Kidney glomerular epithelial cell (primary cell): ENCODE measurements around the gene SPA17.

Experiments used
- DNase-seq: peaks from one replicate; lab custom pipeline; 2025; lab: John Stamatoyannopoulos, UW

The SPA17 gene

GRCh38 chr11:124662106-124662505 lies 11.6 kb upstream of the SPA17 start:
- no peak for DNase-seq

GRCh38 chr11:124663861-124664260 lies 9.8 kb upstream of the SPA17 start:
- no peak for DNase-seq

- DNase-seq = no peak
Measured at GRCh38 chr11:124667601-124668000, 6.1 kb upstream of the SPA17 start.

- DNase-seq = peak; percentile 83
Measured at GRCh38 chr11:124669193-124669592, 4.5 kb upstream of the SPA17 start.

- no peak for DNase-seq
Measured at GRCh38 chr11:124670732-124671131, 3.0 kb upstream of the SPA17 start.

GRCh38 chr11:124672536-124673215 lies 1.0 kb upstream of the SPA17 start:
- DNase-seq = no peak

GRCh38 chr11:124674168-124674517 lies 439 bp downstream of the SPA17 start:
- no peak for DNase-seq

GRCh38 chr11:124674571-124674970 lies 867 bp downstream of the SPA17 start:
- DNase-seq = no peak

GRCh38 chr11:124676386-124676785 lies 2.7 kb downstream of the SPA17 start:
- DNase-seq = no peak

GRCh38 chr11:124678416-124678815 lies 4.7 kb downstream of the SPA17 start:
- no peak for DNase-seq

- DNase-seq = no peak
Measured at GRCh38 chr11:124681421-124681820, 7.7 kb downstream of the SPA17 start.

- no peak for DNase-seq
Measured at GRCh38 chr11:124682443-124682842, 8.7 kb downstream of the SPA17 start.

GRCh38 chr11:124693142-124693541 lies 19.4 kb downstream of the SPA17 start:
- no peak for DNase-seq

- DNase-seq = no peak
Measured at GRCh38 chr11:124699547-124699946, 25.8 kb downstream of the SPA17 start.

- no peak for DNase-seq
Measured at GRCh38 chr11:124700028-124700427, 26.3 kb downstream of the SPA17 start.

GRCh38 chr11:124707829-124708228 lies 34.1 kb downstream of the SPA17 start:
- DNase-seq = no peak

GRCh38 chr11:124712392-124712791 lies 38.7 kb downstream of the SPA17 start:
- no peak for DNase-seq

- no peak for DNase-seq
Measured at GRCh38 chr11:124716591-124716990, 42.9 kb downstream of the SPA17 start.

- DNase-seq = no peak
Measured at GRCh38 chr11:124717421-124717785, 43.7 kb downstream of the SPA17 start.

GRCh38 chr11:124717786-124718651 lies 44.3 kb downstream of the SPA17 start:
- peak; percentile 34 for DNase-seq

- DNase-seq = no peak
Measured at GRCh38 chr11:124718801-124719200, 45.1 kb downstream of the SPA17 start.

- no peak for DNase-seq
Measured at GRCh38 chr11:124719534-124719933, 45.8 kb downstream of the SPA17 start.

GRCh38 chr11:124722176-124722575 lies 48.5 kb downstream of the SPA17 start:
- no peak for DNase-seq
